ENCODE measurements around the gene TMEM204.

TMEM204 gene

GRCh38 chr16:1542533-1542932 is 9.1 kb downstream of the TMEM204 start:
- H3K27ac ChIP-seq = no peak overlapping the region
- TF ChIP-seq, protein P1, sequence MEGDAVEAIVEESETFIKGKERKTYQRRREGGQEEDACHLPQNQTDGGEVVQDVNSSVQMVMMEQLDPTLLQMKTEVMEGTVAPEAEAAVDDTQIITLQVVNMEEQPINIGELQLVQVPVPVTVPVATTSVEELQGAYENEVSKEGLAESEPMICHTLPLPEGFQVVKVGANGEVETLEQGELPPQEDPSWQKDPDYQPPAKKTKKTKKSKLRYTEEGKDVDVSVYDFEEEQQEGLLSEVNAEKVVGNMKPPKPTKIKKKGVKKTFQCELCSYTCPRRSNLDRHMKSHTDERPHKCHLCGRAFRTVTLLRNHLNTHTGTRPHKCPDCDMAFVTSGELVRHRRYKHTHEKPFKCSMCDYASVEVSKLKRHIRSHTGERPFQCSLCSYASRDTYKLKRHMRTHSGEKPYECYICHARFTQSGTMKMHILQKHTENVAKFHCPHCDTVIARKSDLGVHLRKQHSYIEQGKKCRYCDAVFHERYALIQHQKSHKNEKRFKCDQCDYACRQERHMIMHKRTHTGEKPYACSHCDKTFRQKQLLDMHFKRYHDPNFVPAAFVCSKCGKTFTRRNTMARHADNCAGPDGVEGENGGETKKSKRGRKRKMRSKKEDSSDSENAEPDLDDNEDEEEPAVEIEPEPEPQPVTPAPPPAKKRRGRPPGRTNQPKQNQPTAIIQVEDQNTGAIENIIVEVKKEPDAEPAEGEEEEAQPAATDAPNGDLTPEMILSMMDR (conservative IDR thresholded peaks at IDR 0.05) = no peak

- TF ChIP-seq, protein P1 (conservative IDR thresholded peaks at IDR 0.05) = no peak
- H3K27ac ChIP-seq = no peak overlapping the region
These were observed 9.8 kb downstream of the TMEM204 start for GRCh38 chr16:1543085-1543896.

- TF ChIP-seq, protein P1 (conservative IDR thresholded peaks at IDR 0.05) = no peak
- H3K27ac ChIP-seq = no peak overlapping the region
These were observed 11.9 kb downstream of the TMEM204 start for GRCh38 chr16:1545044-1546040.

GRCh38 chr16:1546430-1546829 is 13.0 kb downstream of the TMEM204 start:
- TF ChIP-seq, protein P1 (conservative IDR thresholded peaks at IDR 0.05) = no peak
- H3K27ac ChIP-seq = no peak overlapping the region

DNA sequence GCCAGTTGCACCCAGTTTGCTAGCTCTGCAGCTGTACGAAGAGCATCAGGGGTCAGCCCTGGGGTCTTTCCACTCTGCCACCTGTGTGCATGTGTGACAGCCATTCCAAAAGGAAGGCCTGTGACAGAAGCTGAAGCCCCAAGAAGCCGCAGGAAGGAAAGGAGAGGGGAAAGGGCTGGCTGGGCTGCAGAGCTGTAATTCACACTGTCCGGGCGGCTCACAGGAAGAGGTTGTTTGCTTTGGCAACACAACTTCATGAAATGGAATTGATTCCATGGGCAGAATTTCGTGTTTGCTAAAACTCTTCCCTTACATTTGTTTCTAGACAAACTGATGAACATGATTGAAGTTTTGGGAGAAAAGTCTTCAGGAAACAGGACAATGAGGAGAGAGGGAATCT is 14.8 kb downstream of the TMEM204 start:
- TF ChIP-seq, protein P1 (conservative IDR thresholded peaks at IDR 0.05) = no peak
- H3K27ac ChIP-seq = peak overlapping the region; percentile 72

DNA sequence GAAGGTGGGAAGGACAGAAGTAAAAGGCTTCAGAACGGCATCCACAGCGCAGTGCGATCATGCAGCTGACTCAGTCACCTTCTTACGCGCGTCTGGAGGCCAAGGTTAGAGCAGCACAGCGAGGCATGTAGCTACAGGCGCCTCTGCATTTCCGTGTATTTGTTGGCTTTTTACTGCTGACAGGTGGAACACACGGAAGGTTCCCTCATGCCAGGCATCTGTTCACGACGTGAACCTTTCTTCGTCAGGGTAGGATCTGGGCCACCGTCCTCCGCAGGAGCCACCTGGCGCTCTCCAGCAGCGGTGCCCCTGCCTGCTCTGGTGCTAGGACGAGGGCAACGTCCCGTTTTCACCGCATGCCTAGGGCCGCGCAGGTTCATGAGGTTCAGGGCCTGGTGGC is 15.3 kb downstream of the TMEM204 start:
- TF ChIP-seq, protein P1 (conservative IDR thresholded peaks at IDR 0.05) = no peak
- peak overlapping the region; percentile 72 for H3K27ac ChIP-seq

DNA sequence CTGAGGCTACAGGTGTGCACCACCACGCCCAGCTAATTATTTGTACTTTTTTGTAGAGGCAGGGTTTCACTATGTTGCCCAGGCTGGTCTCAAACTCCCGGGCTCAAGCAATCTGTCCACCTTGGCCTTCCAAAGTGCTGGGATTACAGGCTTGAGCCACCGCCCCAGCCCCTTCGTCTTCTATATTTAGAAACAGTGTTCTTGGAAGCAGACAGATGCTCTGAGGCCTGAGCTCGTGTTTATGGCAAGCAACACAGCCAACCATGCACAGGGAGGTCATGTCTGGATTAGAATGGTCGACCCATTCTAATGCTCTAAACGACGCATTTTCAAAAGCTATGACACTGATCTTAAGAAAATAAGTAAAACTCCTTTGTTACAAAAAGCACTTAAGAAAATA is 16.6 kb downstream of the TMEM204 start:
- TF ChIP-seq, protein P1 (conservative IDR thresholded peaks at IDR 0.05) = no peak

More for the DNA sequence above, 16.6 kb downstream of the TMEM204 start:
- no peak overlapping the region for H3K27ac ChIP-seq

Data from VCaP (cell line).